Nephron progenitor cell (in vitro differentiated cells): ENCODE results near the gene FCRL6.
A peak's percentile ranks its signal among the peaks of the same experiment; 100 is the strongest.

Experiments
- DNase-seq: peaks from one replicate; pipeline ENCODE4 v3.0.0; 2021
- H3K27ac Mint-ChIP-seq: 2 replicates; pipeline ENCODE4 v1.8.0; 2021; ENCODE audit warnings: mild to moderate bottlenecking, moderate library complexity, mixed read lengths
- H3K27me3 Mint-ChIP-seq: 2 replicates; pipeline ENCODE4 v1.8.0; 2021; ENCODE audit warnings: mild to moderate bottlenecking, low read depth, mixed read lengths; ENCODE audit not compliant: poor library complexity
- H3K36me3 Mint-ChIP-seq: 2 replicates; pipeline ENCODE4 v1.8.0; 2021; ENCODE audit warnings: low read depth, mixed read lengths
- H3K4me1 Mint-ChIP-seq: 2 replicates; pipeline ENCODE4 v1.8.0; 2021; ENCODE audit warnings: mixed read lengths
- H3K4me3 Mint-ChIP-seq: 2 replicates; pipeline ENCODE4 v1.8.0; 2021; ENCODE audit warnings: mild to moderate bottlenecking, moderate library complexity, mixed read lengths
- H3K9me3 Mint-ChIP-seq: 2 replicates; pipeline ENCODE4 v1.8.0; 2021; ENCODE audit warnings: mild to moderate bottlenecking, moderate library complexity, mixed read lengths
- CTCF ChIP-seq: fragments of 200-600 bp; sonication (generic); IDR thresholded peaks from 2 replicates; pipeline ENCODE4 v1.5.0; 2021; ENCODE audit warnings: antibody characterized with exemption

FCRL6 gene

GRCh38 chr1:159848326-159848725 is 46.2 kb downstream of the FCRL6 start:
- no peaks in the 10 kb centered on the region for H3K36me3 Mint-ChIP-seq
- H3K9me3 Mint-ChIP-seq, result no peaks in the 10 kb centered on the region
- no peak for TF ChIP-seq CTCF
- H3K27ac Mint-ChIP-seq, result no peak overlapping the region
- H3K27me3 Mint-ChIP-seq, result peaks cover 80% of the 10 kb centered on the region
- no peak for DNase-seq
- H3K4me3 Mint-ChIP-seq, result no peak overlapping the region
- peaks cover 6% of the 10 kb centered on the region for H3K4me1 Mint-ChIP-seq

- Mint-ChIP-seq H3K4me1 (peaks cover 9% of the 10 kb centered on the region), H3K27me3 (peaks cover 80% of the 10 kb centered on the region), H3K4me3 (no peak overlapping the region), H3K36me3 (no peaks in the 10 kb centered on the region), H3K27ac (no peak overlapping the region), H3K9me3 (no peaks in the 10 kb centered on the region)
- no peak for TF ChIP-seq CTCF
- DNase-seq, result no peak
Observed at GRCh38 chr1:159849626-159850366, 47.6 kb downstream of the FCRL6 start.

GRCh38 chr1:159851407-159851806 is 49.2 kb downstream of the FCRL6 start:
- no peaks in the 10 kb centered on the region for H3K9me3 Mint-ChIP-seq
- peaks cover 84% of the 10 kb centered on the region for H3K27me3 Mint-ChIP-seq

GRCh38 chr1:159853417-159854115 is 51.4 kb downstream of the FCRL6 start:
- H3K4me3 Mint-ChIP-seq, result peak overlapping the region; percentile 78
- peaks cover 13% of the 10 kb centered on the region for H3K4me1 Mint-ChIP-seq
- H3K27ac Mint-ChIP-seq, result no peak overlapping the region
- peaks cover 91% of the 10 kb centered on the region for H3K27me3 Mint-ChIP-seq
- DNase-seq, result no peak
- no peaks in the 10 kb centered on the region for H3K36me3 Mint-ChIP-seq
- no peaks in the 10 kb centered on the region for H3K9me3 Mint-ChIP-seq
- TF ChIP-seq CTCF, result no peak

More at GRCh38 chr1:159851407-159851806, 49.2 kb downstream of the FCRL6 start:
- Mint-ChIP-seq H3K27ac (no peak overlapping the region), H3K4me3 (no peak overlapping the region), H3K4me1 (peaks cover 13% of the 10 kb centered on the region), H3K36me3 (no peaks in the 10 kb centered on the region)
- TF ChIP-seq CTCF, result no peak
- no peak for DNase-seq

GRCh38 chr1:159854116-159854692 is 52.0 kb downstream of the FCRL6 start:
- no peak for TF ChIP-seq CTCF
- peak; percentile 71 for DNase-seq
- no peaks in the 10 kb centered on the region for H3K9me3 Mint-ChIP-seq
- no peaks in the 10 kb centered on the region for H3K36me3 Mint-ChIP-seq
- peaks cover 13% of the 10 kb centered on the region for H3K4me1 Mint-ChIP-seq
- H3K27ac Mint-ChIP-seq, result no peak overlapping the region
- peak overlapping the region; percentile 78 for H3K4me3 Mint-ChIP-seq
- H3K27me3 Mint-ChIP-seq, result peaks cover 94% of the 10 kb centered on the region
